Spleen (tissue), 7 donors: ENCODE results near the gene USE1.
A peak's percentile ranks its signal among the peaks of the same experiment; 100 is the strongest.

Source experiments
- POLR2AphosphoS5 ChIP-seq, 3 donors: sonication (generic); formaldehyde crosslinking; IDR thresholded peaks; one replicate each; pipeline ENCODE4 v1.5.1; 2017; ENCODE audit warnings: antibody characterized with exemption in 3 of 3
- TF ChIP-seq, protein P1 (sequence below), 11 experiments: fragments of 200-600 bp in 7 of 11; fragments of 450-650 bp in 4 of 11; sonication (generic) in 4 of 11; IDR thresholded peaks in 8 of 11; conservative IDR thresholded peaks in 3 of 11; 1 replicate in 7 of 11; 2 replicates in 4 of 11; pipeline versions ENCODE4 v1.4.0 to v1.8.0; 2016 to 2021; ENCODE audit warnings: antibody characterized with exemption in 11 of 11, inconsistent platforms in 4 of 11, mild to moderate bottlenecking in 1 of 11
- donor health status: DM: no; HTN: no; CAD: no; lungs with moderate emphysema.
- donor health status: DM: no; HTN: no; CAD: no.
- donor health status: DM: no; HTN: no; CAD: no.

DNA sequence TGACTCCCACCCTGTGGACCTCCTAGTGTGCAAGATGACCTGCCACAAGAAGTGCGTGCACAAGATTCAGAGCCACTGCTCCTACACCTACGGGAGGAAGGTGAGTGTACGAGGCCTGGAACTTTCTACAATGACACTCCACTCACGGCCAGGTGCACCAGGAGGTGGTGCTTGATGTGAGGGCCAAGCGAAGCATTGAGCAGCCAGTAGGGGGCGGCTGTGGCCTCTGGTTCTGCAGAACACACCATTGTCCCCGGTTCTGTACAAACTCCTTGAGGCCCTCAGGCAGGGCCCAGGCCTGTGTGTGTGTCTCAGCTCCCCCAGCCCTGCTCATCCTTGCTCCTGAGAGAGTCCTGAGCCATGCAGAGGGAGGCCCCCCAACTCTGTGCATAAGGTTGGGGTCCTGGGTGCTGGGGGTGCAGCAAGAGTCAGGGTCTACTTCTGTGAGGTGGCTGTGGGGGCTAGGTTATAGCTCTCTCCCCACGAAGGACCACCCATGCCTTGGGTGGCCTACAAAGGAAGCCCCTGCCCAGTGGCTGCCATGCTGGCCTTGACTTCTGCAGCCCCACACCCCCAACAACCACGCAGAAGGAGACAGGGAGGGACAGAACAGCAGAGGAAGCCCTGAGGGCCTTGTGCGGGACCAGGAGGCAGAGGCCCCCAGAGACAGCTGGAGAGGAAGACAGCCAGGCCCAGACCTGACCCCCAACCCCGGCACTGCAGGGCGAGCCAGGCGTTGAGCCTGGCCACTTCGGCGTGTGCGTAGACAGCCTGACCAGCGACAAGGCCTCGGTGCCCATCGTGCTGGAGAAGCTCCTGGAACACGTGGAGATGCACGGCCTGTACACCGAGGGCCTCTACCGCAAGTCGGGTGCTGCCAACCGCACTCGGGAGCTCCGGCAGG lies 9.7 kb upstream of the USE1 start:
- TF ChIP-seq, protein P1, sequence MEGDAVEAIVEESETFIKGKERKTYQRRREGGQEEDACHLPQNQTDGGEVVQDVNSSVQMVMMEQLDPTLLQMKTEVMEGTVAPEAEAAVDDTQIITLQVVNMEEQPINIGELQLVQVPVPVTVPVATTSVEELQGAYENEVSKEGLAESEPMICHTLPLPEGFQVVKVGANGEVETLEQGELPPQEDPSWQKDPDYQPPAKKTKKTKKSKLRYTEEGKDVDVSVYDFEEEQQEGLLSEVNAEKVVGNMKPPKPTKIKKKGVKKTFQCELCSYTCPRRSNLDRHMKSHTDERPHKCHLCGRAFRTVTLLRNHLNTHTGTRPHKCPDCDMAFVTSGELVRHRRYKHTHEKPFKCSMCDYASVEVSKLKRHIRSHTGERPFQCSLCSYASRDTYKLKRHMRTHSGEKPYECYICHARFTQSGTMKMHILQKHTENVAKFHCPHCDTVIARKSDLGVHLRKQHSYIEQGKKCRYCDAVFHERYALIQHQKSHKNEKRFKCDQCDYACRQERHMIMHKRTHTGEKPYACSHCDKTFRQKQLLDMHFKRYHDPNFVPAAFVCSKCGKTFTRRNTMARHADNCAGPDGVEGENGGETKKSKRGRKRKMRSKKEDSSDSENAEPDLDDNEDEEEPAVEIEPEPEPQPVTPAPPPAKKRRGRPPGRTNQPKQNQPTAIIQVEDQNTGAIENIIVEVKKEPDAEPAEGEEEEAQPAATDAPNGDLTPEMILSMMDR (IDR thresholded peaks at IDR 0.05 in 8 of 11, conservative IDR thresholded peaks at IDR 0.05 in 3 of 11): peak; percentile 28 to 73 (median 65)
- TF ChIP-seq POLR2AphosphoS5 (IDR thresholded peaks at IDR 0.05): peak; percentile 46 to 65 (median 48)
